GM12878 (cell line): ENCODE results near the gene CHST4. TPM values are rescaled to one million over a fixed set of nuclear protein-coding genes. Genes with fewer than 3 reads are reported as not detected.

Experiments used
- ATAC-seq: fragments of 200-7000 bp; cut with Tn5 transposase; 3 replicates; pipeline ENCODE4 v1.9.1; 2020; ENCODE audit warnings: mild to moderate bottlenecking, moderate library complexity
- BruUV-seq: library from RNA; stranded (reverse); fragments of 400-500 nt; replicated peaks from 2 replicates; lab custom pipeline; 2021; lab: Mats Ljungman, UMichigan
- CTCF ChIA-PET: fragments of 300-600 bp; sonication (Branson Sonifier 250); formaldehyde crosslinking; extraction: SDS; loops from one replicate; lab custom pipeline; 2021; ENCODE audit warnings: inconsistent platforms; lab: Yijun Ruan, JAX
- POLR2A ChIA-PET: fragments of 350-600 bp; formaldehyde crosslinking; extraction: SDS; loops from one replicate; lab custom pipeline; 2021; ENCODE audit warnings: inconsistent platforms; lab: Charles Lee
- RAD21 ChIA-PET: fragments of 300-600 bp; sonication (Branson Sonifier 250); formaldehyde crosslinking; loops from one replicate; lab custom pipeline; 2023; ENCODE audit warnings: antibody characterized with exemption; ENCODE audit not compliant: unreplicated experiment; lab: Charles Lee
- SMC1A ChIA-PET: fragments of 300-600 bp; sonication (Branson Sonifier 250); formaldehyde crosslinking; loops from one replicate; lab custom pipeline; 2023; ENCODE audit not compliant: unreplicated experiment, uncharacterized antibody; lab: Charles Lee
- DNase-seq: peaks from one replicate; pipeline ENCODE4 v3.0.0-alpha.2; 2011; ENCODE audit warnings: low read depth, low spot score
- FAIRE-seq: peaks from 3 replicates; lab custom pipeline; 2011; peaks lifted over from hg19 to GRCh38; lab: Jason Lieb, UNC
- H2AFZ ChIP-seq: 2 replicates; pipeline ENCODE4 v1.6.0; 2011; ENCODE audit warnings: low read depth, low read length, control low read depth; ENCODE audit not compliant: control insufficient read depth
- H3K27ac ChIP-seq: 2 replicates; pipeline ENCODE4 v1.5.1; 2011; ENCODE audit warnings: control low read depth; ENCODE audit not compliant: control insufficient read depth, insufficient read depth
- H3K27me3 ChIP-seq, 2 experiments: replicated peaks in 1 of 2; 2 replicates each; pipeline versions ENCODE4 v1.6.0 to v1.6.1; 2011; ENCODE audit warnings: low read length in 1 of 2; ENCODE audit not compliant: control insufficient read depth in 2 of 2, insufficient read depth in 2 of 2
- H3K36me3 ChIP-seq, 2 experiments: 2 replicates each; pipeline ENCODE4 v1.5.1; 2011; ENCODE audit warnings: low read length in 1 of 2; ENCODE audit not compliant: control insufficient read depth in 2 of 2, insufficient read depth in 2 of 2
- H3K4me1 ChIP-seq: 2 replicates; pipeline ENCODE4 v1.6.1; 2011; ENCODE audit warnings: mild to moderate bottlenecking, low read length, moderate library complexity, mixed read lengths; ENCODE audit not compliant: control insufficient read depth, insufficient read depth
- H3K4me2 ChIP-seq: 2 replicates; pipeline ENCODE4 v1.6.0; 2011; ENCODE audit warnings: control low read depth; ENCODE audit not compliant: control insufficient read depth, insufficient read depth
- H3K4me3 ChIP-seq: fragments of 200-600 bp; sonication (generic); 2 replicates; pipeline ENCODE4 v1.5.1; 2016
- H3K79me2 ChIP-seq: 2 replicates; pipeline ENCODE4 v1.6.0; 2011; ENCODE audit warnings: low read length; ENCODE audit not compliant: control insufficient read depth, insufficient read depth
- H3K9ac ChIP-seq: 2 replicates; pipeline ENCODE4 v1.8.0; 2011; ENCODE audit warnings: low read length, control low read depth, mixed read lengths; ENCODE audit not compliant: control insufficient read depth, insufficient read depth
- H3K9me3 ChIP-seq: replicated peaks from 3 replicates; pipeline ENCODE4 v1.5.1; 2011; ENCODE audit warnings: mild to moderate bottlenecking, low read length; ENCODE audit not compliant: control insufficient read depth, insufficient read depth
- H4K20me1 ChIP-seq: 2 replicates; pipeline ENCODE4 v1.6.0; 2011; ENCODE audit not compliant: control insufficient read depth, insufficient read depth
- BHLHE40 ChIP-seq, 2 experiments: fragments of 450-650 bp in 1 of 2; IDR thresholded peaks; 2 replicates each; pipeline ENCODE4 v1.6.1; 2011 to 2017; ENCODE audit warnings: low read depth in 2 of 2, borderline replicate concordance in 1 of 2, improper control_type of control experiment in 1 of 2, low read length in 1 of 2, mild to moderate bottlenecking in 1 of 2
- HCFC1 ChIP-seq: fragments of 150-350 bp; IDR thresholded peaks from 2 replicates; pipeline ENCODE4 v1.6.1; 2014; ENCODE audit warnings: low read length
- IKZF1 ChIP-seq: fragments of 450-650 bp; conservative IDR thresholded peaks from 2 replicates; pipeline ENCODE4 v1.6.1; 2017; ENCODE audit warnings: antibody characterized with exemption, mild to moderate bottlenecking
- NBN ChIP-seq: fragments of 450-650 bp; IDR thresholded peaks from 2 replicates; pipeline ENCODE4 v1.6.1; 2016
- NFXL1 ChIP-seq: fragments of 450-650 bp; IDR thresholded peaks from 2 replicates; pipeline ENCODE4 v1.6.1; 2017; ENCODE audit warnings: antibody characterized with exemption, mild to moderate bottlenecking, borderline replicate concordance
- PKNOX1 ChIP-seq: fragments of 450-650 bp; IDR thresholded peaks from 2 replicates; pipeline ENCODE4 v1.6.1; 2016; ENCODE audit warnings: mild to moderate bottlenecking
- PRDM15 ChIP-seq: fragments of 450-650 bp; formaldehyde crosslinking; IDR thresholded peaks from 2 replicates; pipeline ENCODE4 v1.4.0; 2020; ENCODE audit warnings: mild to moderate bottlenecking, moderate library complexity
- RUNX3 ChIP-seq: IDR thresholded peaks from 2 replicates; pipeline ENCODE4 v1.6.1; 2012; ENCODE audit warnings: low read length, inconsistent platforms
- SIX5 ChIP-seq: IDR thresholded peaks from 2 replicates; pipeline ENCODE4 v1.6.1; 2011; ENCODE audit warnings: mild to moderate bottlenecking, low read depth, low read length, moderate library complexity; ENCODE audit not compliant: severe bottlenecking
- SMAD1 ChIP-seq: fragments of 450-650 bp; IDR thresholded peaks from 2 replicates; pipeline ENCODE4 v1.6.1; 2018; ENCODE audit warnings: mild to moderate bottlenecking, low read depth; ENCODE audit not compliant: partially characterized antibody
- SUPT20H ChIP-seq: IDR thresholded peaks from 2 replicates; pipeline ENCODE4 v1.6.1; 2011; ENCODE audit warnings: low read depth, mild to moderate bottlenecking, low read length, moderate library complexity, borderline replicate concordance; ENCODE audit not compliant: control insufficient read depth
- TARDBP ChIP-seq: IDR thresholded peaks from 2 replicates; pipeline ENCODE4 v1.6.1; 2016; ENCODE audit warnings: borderline replicate concordance
- TBL1XR1 ChIP-seq: IDR thresholded peaks from 2 replicates; pipeline ENCODE4 v1.6.1; 2012; ENCODE audit warnings: low read depth, low read length, improper control_type of control experiment
- WGBS: methylation state at CpG from one replicate; pipeline ENCODE4 v1.1.6; 2016; ENCODE audit warnings: low lambda C conversion rate; ENCODE audit not compliant: insufficient replicate concordance, insufficient coverage; ENCODE audit errors: missing lambda C conversion rate; 5-methylcytosine and 5-hydroxymethylcytosine counted together
- in situ Hi-C: fragments of 300-500 bp; cut with MboI; formaldehyde crosslinking; loops from 9 replicates; pipeline ENCODE4 v1.14.3; 2018; ENCODE audit warnings: mixed read lengths
- intact Hi-C: fragments of 100-400 bp; cut with micrococcal nuclease; formaldehyde crosslinking; loops from one replicate; pipeline ENCODE4 v1.14.2; 2022; ENCODE audit not compliant: unreplicated experiment
- polyA plus RNA-seq, 11 experiments: library from polyadenylated mRNA; depleted of rRNA in 4 of 11; unstranded in 6 of 11; stranded (reverse) in 5 of 11; fragments of >200 nt; fragmentation: Nextera tagmentation in 4 of 11; fragmentation: Illumina TruSeq in 1 of 11; extraction: Ambion mirVana in 4 of 11; extraction: Trizol in 1 of 11; gene quantifications; 1 replicate in 1 of 11; 2 replicates in 10 of 11; pipeline versions ENCODE4 v1.2.1 to v1.2.3, GENCODE V29; 2011 to 2016; ENCODE audit warnings: inconsistent platforms in 2 of 11, missing spikeins in 2 of 11, low read depth in 1 of 11
- total RNA-seq, 4 experiments: library from RNA; depleted of rRNA in 3 of 4; stranded (reverse); fragments of >200 nt in 3 of 4; fragmentation: Illumina TruSeq in 1 of 4; extraction: Trizol in 1 of 4; gene quantifications; 2 replicates each; pipeline versions ENCODE4 v1.2.1 to v1.2.3, GENCODE V29; 2013 to 2021
- TF ChIP-seq, protein P1 (sequence below): IDR thresholded peaks from 2 replicates; pipeline ENCODE4 v1.6.1; 2012; ENCODE audit warnings: low read depth, low read length, improper control_type of control experiment
- TF ChIP-seq, protein P2 (sequence below): IDR thresholded peaks from 2 replicates; pipeline ENCODE4 v1.6.1; 2011; ENCODE audit warnings: low read depth, low read length, improper control_type of control experiment, borderline replicate concordance

The CHST4 gene
- total and polyA plus RNA-seq, 10 of the 15 experiments (the other 5 are each of a cell fraction or from before 2014, with no cell fraction given) = 0.10 to 1.7 (median 0.79) TPM

GRCh38 chr16:71565812-71566700 lies 39.8 kb downstream of the CHST4 start:
- intact Hi-C loops (loop anchor here (1.0 to 10.0 kb wide), 3 partner anchors 45 to 319 kb away; partner anchors contain the start of gene ZNF821), in situ Hi-C loops (no loop called here)
- Histone ChIP-seq H3K4me2 (peak overlapping the region; percentile 73), H4K20me1 (no peaks in the 10 kb centered on the region), H3K27ac (peak overlapping the region; percentile 91), H3K4me3 (peak overlapping the region; percentile 76), H3K9ac (peak overlapping the region; percentile 81), H3K9me3 (peaks cover 2% of the 10 kb centered on the region; the same call in 2 of the 3 replicates), H2AFZ (peak overlapping the region; percentile 94), H3K36me3 (no peaks in the 10 kb centered on the region), H3K27me3 (no peaks in the 10 kb centered on the region), H3K79me2 (no peaks in the 10 kb centered on the region), H3K4me1 (peaks cover 3% of the 10 kb centered on the region; the same call in 1 of the 2 replicates)
- peak; percentile 37 for DNase-seq
- POLR2A ChIA-PET = interaction anchor here (0.6 to 2.4 kb wide), 9 partner anchors 10 to 1488 kb away, joined by 3 to 16 read pairs (median 6); partner anchors contain the start of gene TAT
- SMC1A ChIA-PET = interaction anchor here (0.6 to 3.1 kb wide), 13 partner anchors 10 to 731 kb away, joined by 3 to 162 read pairs (median 6); partner anchors contain the start of gene TAT
- FAIRE-seq = no peak
- 7% methylated on average over 9 of the region's 9 CpGs for WGBS
- RAD21 ChIA-PET = interaction anchor here (0.6 to 6.4 kb wide), 16 partner anchors 7 to 528 kb away, joined by 3 to 213 read pairs (median 5); partner anchors contain the start of genes DHX38, TAT, TXNL4B and ZNF23
- ATAC-seq = peak; percentile 29
- no TSS peak for BruUV-seq
- CTCF ChIA-PET = interaction anchor here (0.7 to 12.8 kb wide), 22 partner anchors 10 to 407 kb away, joined by 3 to 312 read pairs (median 5); partner anchors contain the start of genes TAT and ZNF23
- TF ChIP-seq, protein P1, sequence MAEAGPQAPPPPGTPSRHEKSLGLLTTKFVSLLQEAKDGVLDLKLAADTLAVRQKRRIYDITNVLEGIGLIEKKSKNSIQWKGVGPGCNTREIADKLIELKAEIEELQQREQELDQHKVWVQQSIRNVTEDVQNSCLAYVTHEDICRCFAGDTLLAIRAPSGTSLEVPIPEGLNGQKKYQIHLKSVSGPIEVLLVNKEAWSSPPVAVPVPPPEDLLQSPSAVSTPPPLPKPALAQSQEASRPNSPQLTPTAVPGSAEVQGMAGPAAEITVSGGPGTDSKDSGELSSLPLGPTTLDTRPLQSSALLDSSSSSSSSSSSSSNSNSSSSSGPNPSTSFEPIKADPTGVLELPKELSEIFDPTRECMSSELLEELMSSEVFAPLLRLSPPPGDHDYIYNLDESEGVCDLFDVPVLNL = no peak
- TF ChIP-seq TBL1XR1 = no peak
- no peak for TF ChIP-seq HCFC1
- TF ChIP-seq, protein P2, sequence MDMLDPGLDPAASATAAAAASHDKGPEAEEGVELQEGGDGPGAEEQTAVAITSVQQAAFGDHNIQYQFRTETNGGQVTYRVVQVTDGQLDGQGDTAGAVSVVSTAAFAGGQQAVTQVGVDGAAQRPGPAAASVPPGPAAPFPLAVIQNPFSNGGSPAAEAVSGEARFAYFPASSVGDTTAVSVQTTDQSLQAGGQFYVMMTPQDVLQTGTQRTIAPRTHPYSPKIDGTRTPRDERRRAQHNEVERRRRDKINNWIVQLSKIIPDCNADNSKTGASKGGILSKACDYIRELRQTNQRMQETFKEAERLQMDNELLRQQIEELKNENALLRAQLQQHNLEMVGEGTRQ = no peak
- peak; percentile 77 for TF ChIP-seq PKNOX1
- TF ChIP-seq RUNX3 = peak; percentile 43; the same call in 1 of the 2 replicates
- TF ChIP-seq SMAD1 = no peak
- no peak for TF ChIP-seq SUPT20H
- no peak; a peak in 1 of 4 replicates for TF ChIP-seq BHLHE40 (IDR thresholded peaks at IDR 0.05; ENCODE audit: borderline replicate concordance in 1 of 2, low read depth in 2 of 2, low read length in 1 of 2)
- TF ChIP-seq SIX5 = no peak
- TF ChIP-seq IKZF1 = peak; percentile 55
- TF ChIP-seq NFXL1 = no peak
- TF ChIP-seq TARDBP = no peak
- TF ChIP-seq NBN = no peak
- TF ChIP-seq PRDM15 (CRISPR knock-in tag) = no peak
